Smooth muscle cell (in vitro differentiated cells): Measurements from ENCODE around the gene KCNA1. TPM values are rescaled to one million over a fixed set of nuclear protein-coding genes. Genes with fewer than 3 reads are reported as not detected.

Experiments
- DNase-seq: peaks from one replicate; lab custom pipeline; 2025; ENCODE audit not compliant: unreplicated experiment; lab: John Stamatoyannopoulos, UW
- H2AFZ ChIP-seq: fragments of 200-600 bp; sonication (generic); 2 replicates; pipeline ENCODE4 v1.6.0; 2016; ENCODE audit warnings: antibody characterized with exemption, low read depth, mild to moderate bottlenecking
- H3F3A ChIP-seq: fragments of 200-600 bp; sonication (generic); 2 replicates; pipeline ENCODE4 v1.6.0; 2017; ENCODE audit warnings: antibody characterized with exemption, low read depth
- H3K27ac ChIP-seq: fragments of 200-600 bp; sonication (generic); 2 replicates; pipeline ENCODE4 v1.5.1; 2016; ENCODE audit warnings: low read depth, mild to moderate bottlenecking
- H3K27me3 ChIP-seq: fragments of 200-600 bp; sonication (generic); 2 replicates; pipeline ENCODE4 v1.6.1; 2016; ENCODE audit warnings: low read depth, mild to moderate bottlenecking
- H3K36me3 ChIP-seq: fragments of 200-600 bp; sonication (generic); 2 replicates; pipeline ENCODE4 v1.5.1; 2016; ENCODE audit warnings: low read depth
- H3K4me1 ChIP-seq: fragments of 200-600 bp; sonication (generic); 2 replicates; pipeline ENCODE4 v1.5.1; 2016; ENCODE audit warnings: low read depth
- H3K4me2 ChIP-seq: fragments of 200-600 bp; sonication (generic); 2 replicates; pipeline ENCODE4 v1.6.0; 2016; ENCODE audit warnings: mild to moderate bottlenecking
- H3K4me3 ChIP-seq: fragments of 200-600 bp; sonication (generic); 2 replicates; pipeline ENCODE4 v1.5.1; 2016; ENCODE audit warnings: mild to moderate bottlenecking
- H3K79me2 ChIP-seq: fragments of 200-600 bp; sonication (generic); 2 replicates; pipeline ENCODE4 v1.6.0; 2016; ENCODE audit warnings: low read depth, mild to moderate bottlenecking
- H3K9ac ChIP-seq: fragments of 200-600 bp; sonication (generic); 2 replicates; pipeline ENCODE4 v1.6.0; 2016; ENCODE audit warnings: low read depth
- H3K9me3 ChIP-seq: fragments of 200-600 bp; sonication (generic); replicated peaks from 2 replicates; pipeline ENCODE4 v1.5.1; 2016; ENCODE audit warnings: low read depth
- H4K20me1 ChIP-seq: fragments of 200-600 bp; sonication (generic); 2 replicates; pipeline ENCODE4 v1.6.0; 2016; ENCODE audit warnings: low read depth
- WGBS: methylation state at CpG from one replicate; pipeline ENCODE4 v1.1.7; 2016; ENCODE audit warnings: low lambda C conversion rate; 5-methylcytosine and 5-hydroxymethylcytosine counted together
- polyA plus RNA-seq: library from polyadenylated mRNA; unstranded; fragments of >200 nt; fragmentation: Nextera tagmentation; extraction: Ambion mirVana; gene quantifications from 2 replicates; pipeline ENCODE4 v1.2.1, GENCODE V29; 2016
- total RNA-seq: library from RNA; depleted of rRNA; stranded (reverse); fragments of >200 nt; gene quantifications from 2 replicates; pipeline ENCODE4 v1.2.3, GENCODE V29; 2014
- TF ChIP-seq, protein P1 (sequence below): fragments of 200-600 bp; sonication (generic); IDR thresholded peaks from 2 replicates; pipeline ENCODE4 v1.5.1; 2017; ENCODE audit warnings: borderline replicate concordance, mild to moderate bottlenecking, antibody characterized with exemption; ENCODE audit not compliant: insufficient read depth, poor library complexity, severe bottlenecking

The KCNA1 gene
- total and polyA plus RNA-seq, 2 experiments from 2014 or later: not detected

DNA sequence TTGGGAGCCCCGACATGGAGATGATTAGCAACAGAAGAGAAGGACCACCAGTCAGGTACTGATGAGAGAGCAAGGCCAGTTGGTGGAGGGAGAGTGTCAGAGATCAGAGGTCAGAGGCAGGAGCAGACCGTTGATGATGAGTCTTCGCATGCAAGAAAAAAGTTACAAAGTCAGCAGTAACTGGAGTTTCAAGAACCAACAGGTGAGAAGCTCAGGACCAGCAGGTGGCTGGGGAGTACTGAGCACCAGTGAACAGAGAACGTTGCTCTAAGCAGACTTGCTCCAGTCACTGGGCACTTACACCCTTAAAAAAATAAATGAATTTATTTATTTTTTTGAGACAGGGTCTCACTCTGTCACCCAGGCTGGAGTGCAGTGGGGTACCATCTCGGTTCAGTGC lies 44.5 kb upstream of the KCNA1 start:
- H3K4me3 ChIP-seq: no peak overlapping the region
- no peaks in the 10 kb centered on the region for H3F3A ChIP-seq
- no peaks in the 10 kb centered on the region for H3K79me2 ChIP-seq
- TF ChIP-seq, protein P1, sequence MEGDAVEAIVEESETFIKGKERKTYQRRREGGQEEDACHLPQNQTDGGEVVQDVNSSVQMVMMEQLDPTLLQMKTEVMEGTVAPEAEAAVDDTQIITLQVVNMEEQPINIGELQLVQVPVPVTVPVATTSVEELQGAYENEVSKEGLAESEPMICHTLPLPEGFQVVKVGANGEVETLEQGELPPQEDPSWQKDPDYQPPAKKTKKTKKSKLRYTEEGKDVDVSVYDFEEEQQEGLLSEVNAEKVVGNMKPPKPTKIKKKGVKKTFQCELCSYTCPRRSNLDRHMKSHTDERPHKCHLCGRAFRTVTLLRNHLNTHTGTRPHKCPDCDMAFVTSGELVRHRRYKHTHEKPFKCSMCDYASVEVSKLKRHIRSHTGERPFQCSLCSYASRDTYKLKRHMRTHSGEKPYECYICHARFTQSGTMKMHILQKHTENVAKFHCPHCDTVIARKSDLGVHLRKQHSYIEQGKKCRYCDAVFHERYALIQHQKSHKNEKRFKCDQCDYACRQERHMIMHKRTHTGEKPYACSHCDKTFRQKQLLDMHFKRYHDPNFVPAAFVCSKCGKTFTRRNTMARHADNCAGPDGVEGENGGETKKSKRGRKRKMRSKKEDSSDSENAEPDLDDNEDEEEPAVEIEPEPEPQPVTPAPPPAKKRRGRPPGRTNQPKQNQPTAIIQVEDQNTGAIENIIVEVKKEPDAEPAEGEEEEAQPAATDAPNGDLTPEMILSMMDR: no peak
- H3K36me3 ChIP-seq: no peaks in the 10 kb centered on the region
- no peak overlapping the region for H3K9ac ChIP-seq
- no peak overlapping the region for H3K27ac ChIP-seq
- 81% methylated on average over 5 of the region's 5 CpGs for WGBS
- H2AFZ ChIP-seq: no peak overlapping the region
- H3K27me3 ChIP-seq: peaks cover 59% of the 10 kb centered on the region
- H3K9me3 ChIP-seq: no peaks in the 10 kb centered on the region
- DNase-seq: no peak
- no peaks in the 10 kb centered on the region for H3K4me1 ChIP-seq
- no peaks in the 10 kb centered on the region for H4K20me1 ChIP-seq
- H3K4me2 ChIP-seq: no peak overlapping the region

DNA sequence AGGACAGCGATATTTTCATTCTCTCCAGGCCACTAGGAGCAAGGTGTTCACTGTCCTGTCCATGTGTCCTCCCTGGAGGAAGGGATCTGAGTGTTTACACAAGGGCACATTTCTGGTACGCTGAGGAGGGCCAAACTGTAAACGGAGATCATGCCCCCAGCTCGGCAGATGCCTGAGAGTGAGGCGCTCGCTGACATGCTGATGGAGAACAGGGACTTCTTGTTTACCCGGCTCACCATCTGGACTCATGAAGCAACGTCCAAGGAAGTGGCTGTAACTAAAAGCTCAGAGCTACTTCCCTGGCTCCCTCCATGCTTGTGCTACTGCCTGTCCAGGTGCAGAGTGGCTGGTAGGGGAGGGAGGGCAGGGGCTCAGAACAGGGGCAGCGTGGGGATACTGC lies 43.4 kb upstream of the KCNA1 start:
- no peak overlapping the region for H3K9ac ChIP-seq
- H3K4me1 ChIP-seq: no peaks in the 10 kb centered on the region
- 49% methylated on average over 9 of the region's 9 CpGs for WGBS
- H3K27me3 ChIP-seq: peaks cover 70% of the 10 kb centered on the region
- H3K79me2 ChIP-seq: no peaks in the 10 kb centered on the region
- H3K4me3 ChIP-seq: no peak overlapping the region
- H3F3A ChIP-seq: no peaks in the 10 kb centered on the region
- no peaks in the 10 kb centered on the region for H3K9me3 ChIP-seq
- H4K20me1 ChIP-seq: no peaks in the 10 kb centered on the region
- H3K27ac ChIP-seq: no peak overlapping the region
- no peaks in the 10 kb centered on the region for H3K36me3 ChIP-seq
- TF ChIP-seq, protein P1: no peak
- no peak overlapping the region for H3K4me2 ChIP-seq
- DNase-seq: no peak
- no peak overlapping the region for H2AFZ ChIP-seq

DNA sequence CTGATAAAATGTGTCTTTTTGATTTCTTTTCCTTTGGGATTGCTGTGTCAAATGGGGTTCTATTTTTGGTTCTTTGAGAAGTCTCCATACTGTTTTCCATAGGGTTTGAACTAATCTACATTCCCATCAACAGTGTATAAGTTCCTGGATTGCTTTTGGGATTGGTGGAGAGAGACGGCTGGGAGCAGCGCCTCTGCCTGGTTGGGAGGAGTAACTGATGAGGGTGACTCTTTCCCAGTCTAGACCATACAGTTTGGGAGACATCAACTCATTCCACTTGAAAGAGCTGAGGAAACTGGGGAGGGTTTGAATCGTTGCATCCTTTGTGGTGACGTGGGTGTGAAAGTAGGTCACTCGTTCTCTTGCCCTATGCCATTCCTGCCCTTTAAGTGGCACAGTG lies 42.3 kb upstream of the KCNA1 start:
- H3K27me3 ChIP-seq: peaks cover 74% of the 10 kb centered on the region
- 95% methylated on average over 5 of the region's 5 CpGs for WGBS
- H3K27ac ChIP-seq: no peak overlapping the region
- no peak for DNase-seq
- no peak overlapping the region for H3K4me3 ChIP-seq
- TF ChIP-seq, protein P1: no peak
- H3K9me3 ChIP-seq: no peaks in the 10 kb centered on the region
- H3K4me2 ChIP-seq: no peak overlapping the region
- no peaks in the 10 kb centered on the region for H3F3A ChIP-seq
- no peaks in the 10 kb centered on the region for H3K4me1 ChIP-seq
- H2AFZ ChIP-seq: no peak overlapping the region
- H4K20me1 ChIP-seq: no peaks in the 10 kb centered on the region
- no peaks in the 10 kb centered on the region for H3K36me3 ChIP-seq
- no peak overlapping the region for H3K9ac ChIP-seq
- H3K79me2 ChIP-seq: no peaks in the 10 kb centered on the region

DNA sequence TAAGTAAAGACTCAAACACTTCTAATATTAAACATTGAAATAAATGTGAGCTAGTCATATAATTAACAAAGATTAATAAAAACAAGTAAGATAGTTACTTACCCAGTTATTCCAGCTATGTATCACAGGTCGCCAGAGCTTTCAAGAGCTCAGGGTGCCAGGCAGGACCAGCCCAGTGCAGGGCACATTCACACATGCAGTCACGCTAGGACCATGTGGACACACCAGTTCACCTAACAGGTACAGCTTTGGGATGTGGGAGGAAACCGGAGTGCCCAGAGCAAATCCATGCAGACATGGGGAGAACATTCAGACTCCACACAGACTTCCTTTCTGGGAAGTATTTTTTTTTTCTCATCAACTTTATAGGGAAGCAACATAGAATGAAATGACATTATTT lies 39.3 kb upstream of the KCNA1 start:
- no peaks in the 10 kb centered on the region for H4K20me1 ChIP-seq
- no peak overlapping the region for H3K4me3 ChIP-seq
- no peaks in the 10 kb centered on the region for H3K79me2 ChIP-seq
- H3F3A ChIP-seq: no peaks in the 10 kb centered on the region
- H3K4me1 ChIP-seq: no peaks in the 10 kb centered on the region
- H3K36me3 ChIP-seq: no peaks in the 10 kb centered on the region
- peaks cover 53% of the 10 kb centered on the region for H3K27me3 ChIP-seq
- H3K27ac ChIP-seq: no peak overlapping the region
- TF ChIP-seq, protein P1: no peak
- no peak overlapping the region for H3K4me2 ChIP-seq
- DNase-seq: no peak
- WGBS: 91% methylated on average over 3 of the region's 3 CpGs
- H2AFZ ChIP-seq: no peak overlapping the region
- H3K9me3 ChIP-seq: no peaks in the 10 kb centered on the region
- H3K9ac ChIP-seq: no peak overlapping the region
